Vagina (tissue), 2 donors: ENCODE results near the gene OR10G3. TPM values are rescaled to one million over a fixed set of nuclear protein-coding genes. Genes with fewer than 3 reads are reported as not detected.

Experiments used
- DNase-seq, 2 donors: peaks; one replicate each; pipeline ENCODE4 v3.0.0-alpha.2; 2017; ENCODE audit errors: extremely low spot score in 2 of 2
- H3K27ac ChIP-seq: fragments of 200-600 bp; sonication (generic); one replicate; pipeline ENCODE4 v1.5.1; 2019
- H3K27me3 ChIP-seq: fragments of 200-600 bp; sonication (generic); one replicate; pipeline ENCODE4 v1.5.1; 2019
- H3K36me3 ChIP-seq, 2 donors: fragments of 200-600 bp; sonication (generic); one replicate each; pipeline ENCODE4 v1.5.1; 2017 to 2019
- H3K4me1 ChIP-seq: fragments of 200-600 bp; sonication (generic); one replicate; pipeline ENCODE4 v1.5.1; 2019
- H3K4me3 ChIP-seq, 2 donors: fragments of 200-600 bp; sonication (generic); 1 replicate in 1 of 2; 2 replicates in 1 of 2; pipeline ENCODE4 v1.5.1; 2016 to 2019
- H3K9me3 ChIP-seq: fragments of 200-600 bp; sonication (generic); one replicate; pipeline ENCODE4 v1.5.1; 2019
- POLR2A ChIP-seq, 2 donors: fragments of 450-650 bp; IDR thresholded peaks; one replicate each; pipeline ENCODE4 v1.6.1; 2017; ENCODE audit warnings: antibody characterized with exemption in 2 of 2, mild to moderate bottlenecking in 2 of 2, moderate library complexity in 2 of 2
- POLR2AphosphoS5 ChIP-seq, 2 donors: sonication (generic); formaldehyde crosslinking; IDR thresholded peaks; one replicate each; pipeline ENCODE4 v1.9.0; 2017; ENCODE audit warnings: antibody characterized with exemption in 2 of 2, mild to moderate bottlenecking in 2 of 2, low read depth in 1 of 2; ENCODE audit not compliant: insufficient read depth in 1 of 2
- intact Hi-C: fragments of 100-400 bp; cut with DNase I; formaldehyde crosslinking; loops from one replicate; pipeline ENCODE4 v1.15.1; 2023
- total RNA-seq: library from RNA; depleted of rRNA; stranded (reverse); fragments of >200 nt; gene quantifications from one replicate; pipeline ENCODE4 v1.2.3, GENCODE V29; 2016
- TF ChIP-seq, protein P1 (sequence below), 3 experiments: fragments of 450-650 bp in 2 of 3; fragments of 200-600 bp in 1 of 3; sonication (generic) in 1 of 3; IDR thresholded peaks; one replicate each; pipeline ENCODE4 v1.5.1; 2017 to 2019; ENCODE audit warnings: antibody characterized with exemption in 3 of 3, mild to moderate bottlenecking in 2 of 3, moderate library complexity in 2 of 3

The OR10G3 gene
- total RNA-seq, 1 donor from 2014 or later = not detected

DNA sequence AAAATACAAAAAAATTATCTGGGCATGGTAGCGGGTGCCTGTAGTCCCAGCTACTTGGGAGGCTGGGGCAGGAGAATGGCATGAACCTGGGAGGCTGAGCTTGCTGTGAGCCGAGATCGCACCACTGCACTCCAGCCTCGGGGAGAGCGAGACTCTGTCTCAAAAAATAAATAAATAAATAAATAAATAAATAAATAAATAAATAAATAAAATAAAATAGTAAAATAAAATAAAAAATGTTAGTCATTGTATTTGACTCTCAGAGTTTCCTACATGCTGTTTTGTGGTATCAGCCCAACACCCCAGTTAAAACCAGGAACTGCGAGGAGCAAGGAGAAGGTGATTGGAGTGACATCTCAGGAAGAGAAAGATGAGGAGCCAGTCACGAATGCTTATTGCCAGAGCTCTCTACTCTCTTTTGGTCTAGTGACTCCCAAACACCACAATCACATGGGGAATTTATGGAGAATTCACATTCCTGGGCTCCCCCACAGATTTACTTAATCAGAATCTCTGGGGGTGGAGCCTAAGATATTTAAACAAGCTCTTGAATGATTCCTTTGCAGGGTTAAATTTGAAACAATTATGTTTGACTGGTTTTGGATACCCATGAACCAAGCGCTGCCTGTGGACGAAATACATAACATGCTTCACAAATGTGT, 38.3 kb downstream of the OR10G3 start:
- no peak overlapping the region for H3K4me3 ChIP-seq
- H3K27me3 ChIP-seq = no peaks in the 10 kb centered on the region
- TF ChIP-seq, protein P1, sequence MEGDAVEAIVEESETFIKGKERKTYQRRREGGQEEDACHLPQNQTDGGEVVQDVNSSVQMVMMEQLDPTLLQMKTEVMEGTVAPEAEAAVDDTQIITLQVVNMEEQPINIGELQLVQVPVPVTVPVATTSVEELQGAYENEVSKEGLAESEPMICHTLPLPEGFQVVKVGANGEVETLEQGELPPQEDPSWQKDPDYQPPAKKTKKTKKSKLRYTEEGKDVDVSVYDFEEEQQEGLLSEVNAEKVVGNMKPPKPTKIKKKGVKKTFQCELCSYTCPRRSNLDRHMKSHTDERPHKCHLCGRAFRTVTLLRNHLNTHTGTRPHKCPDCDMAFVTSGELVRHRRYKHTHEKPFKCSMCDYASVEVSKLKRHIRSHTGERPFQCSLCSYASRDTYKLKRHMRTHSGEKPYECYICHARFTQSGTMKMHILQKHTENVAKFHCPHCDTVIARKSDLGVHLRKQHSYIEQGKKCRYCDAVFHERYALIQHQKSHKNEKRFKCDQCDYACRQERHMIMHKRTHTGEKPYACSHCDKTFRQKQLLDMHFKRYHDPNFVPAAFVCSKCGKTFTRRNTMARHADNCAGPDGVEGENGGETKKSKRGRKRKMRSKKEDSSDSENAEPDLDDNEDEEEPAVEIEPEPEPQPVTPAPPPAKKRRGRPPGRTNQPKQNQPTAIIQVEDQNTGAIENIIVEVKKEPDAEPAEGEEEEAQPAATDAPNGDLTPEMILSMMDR (IDR thresholded peaks at IDR 0.05) = no peak
- no peak for TF ChIP-seq POLR2AphosphoS5 (IDR thresholded peaks at IDR 0.05; ENCODE audit: insufficient read depth in 1 of 2, low read depth in 1 of 2)
- no peak for TF ChIP-seq POLR2A (IDR thresholded peaks at IDR 0.05)
- intact Hi-C loops = no loop called here
- no peak overlapping the region for H3K27ac ChIP-seq
- H3K4me1 ChIP-seq = peaks cover 9% of the 10 kb centered on the region
- no peaks in the 10 kb centered on the region for H3K36me3 ChIP-seq
- no peak for DNase-seq
- H3K9me3 ChIP-seq = no peaks in the 10 kb centered on the region

DNA sequence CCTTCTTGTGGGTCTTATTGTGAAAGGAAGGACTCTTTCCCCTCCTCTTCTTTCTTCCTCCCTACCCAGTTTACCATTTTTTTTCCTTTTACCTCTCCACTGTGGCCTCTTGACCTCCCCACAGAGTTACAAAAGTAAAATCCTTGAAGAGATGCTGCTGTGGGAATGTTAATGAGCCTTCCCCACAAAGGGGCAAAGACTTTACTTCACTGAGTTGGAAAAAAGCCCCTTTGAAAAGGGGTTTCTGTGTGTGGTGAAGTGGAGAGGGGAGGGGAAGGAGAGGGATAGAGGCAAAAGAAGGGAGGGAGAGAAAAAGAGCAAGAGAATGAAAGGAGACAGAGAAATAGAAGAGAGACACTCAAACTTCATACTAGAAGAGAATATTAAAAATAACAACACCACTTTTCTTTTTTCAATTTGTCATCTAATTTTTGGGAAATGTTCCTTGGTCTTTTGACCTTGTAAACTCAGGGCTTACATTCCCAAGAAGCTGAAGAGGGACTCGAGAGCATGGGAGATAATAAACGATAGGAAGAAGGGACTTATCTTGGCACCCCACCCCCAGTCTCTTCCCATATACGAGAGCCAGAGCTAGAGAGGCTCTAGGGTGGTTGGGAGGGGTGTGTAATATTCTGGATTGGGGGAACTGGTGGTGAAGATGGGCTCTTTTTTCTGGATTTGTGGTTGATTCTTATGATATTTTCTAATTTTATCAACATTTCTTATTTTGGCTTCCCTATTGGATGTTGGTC, 40.5 kb downstream of the OR10G3 start:
- no peak for DNase-seq
- H3K9me3 ChIP-seq = no peaks in the 10 kb centered on the region
- no peak overlapping the region for H3K4me3 ChIP-seq
- intact Hi-C loops = no loop called here
- peaks cover 15% of the 10 kb centered on the region for H3K4me1 ChIP-seq
- TF ChIP-seq POLR2A (IDR thresholded peaks at IDR 0.05) = no peak
- TF ChIP-seq, protein P1 (IDR thresholded peaks at IDR 0.05) = no peak
- no peak for TF ChIP-seq POLR2AphosphoS5 (IDR thresholded peaks at IDR 0.05; ENCODE audit: insufficient read depth in 1 of 2, low read depth in 1 of 2)
- no peak overlapping the region for H3K27ac ChIP-seq
- H3K27me3 ChIP-seq = no peaks in the 10 kb centered on the region
- no peaks in the 10 kb centered on the region for H3K36me3 ChIP-seq

GRCh38 chr14:21537090-21537424, 42.8 kb downstream of the OR10G3 start:
- H3K4me3 ChIP-seq = peak overlapping the region; percentile 35 to 49
- DNase-seq = no peak
- intact Hi-C loops = no loop called here
- no peaks in the 10 kb centered on the region for H3K36me3 ChIP-seq
- H3K4me1 ChIP-seq = peaks cover 15% of the 10 kb centered on the region
- no peak overlapping the region for H3K27ac ChIP-seq
- TF ChIP-seq POLR2AphosphoS5 (IDR thresholded peaks at IDR 0.05; ENCODE audit: insufficient read depth in 1 of 2, low read depth in 1 of 2) = no peak
- no peaks in the 10 kb centered on the region for H3K9me3 ChIP-seq
- no peaks in the 10 kb centered on the region for H3K27me3 ChIP-seq

DNA sequence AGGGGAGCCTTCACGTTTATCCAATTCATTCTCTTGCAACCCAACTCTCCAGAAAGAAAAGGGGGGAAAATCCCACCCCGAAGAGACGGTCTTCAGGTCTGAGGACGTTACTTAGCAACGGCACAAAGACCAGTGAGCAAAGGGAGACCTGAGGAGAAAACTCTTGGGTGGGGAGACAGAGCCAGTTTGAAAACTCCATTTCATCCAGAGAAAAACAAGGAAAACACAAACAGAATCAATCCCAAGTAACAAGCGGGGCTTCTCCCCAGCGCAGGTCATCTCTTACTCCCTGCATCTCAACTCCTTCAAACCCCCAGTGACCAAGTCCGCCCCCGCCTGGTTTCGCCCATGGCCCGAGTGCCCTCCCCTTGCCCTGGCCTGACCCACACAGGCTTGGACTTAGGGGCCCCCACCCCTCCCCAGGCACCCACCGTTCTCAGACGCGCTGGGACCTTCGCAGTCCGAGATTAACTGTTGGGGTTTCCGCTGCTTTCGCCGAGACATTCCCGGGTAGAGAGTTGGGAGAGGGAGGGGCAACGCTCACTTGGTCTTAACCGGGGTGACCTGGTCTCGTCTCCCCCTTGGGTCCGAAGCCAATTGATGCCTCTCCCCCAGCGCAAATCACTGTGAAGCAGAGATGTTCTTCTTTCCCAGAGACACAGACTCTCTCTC, 43.3 kb downstream of the OR10G3 start:
- TF ChIP-seq POLR2AphosphoS5 (IDR thresholded peaks at IDR 0.05; ENCODE audit: insufficient read depth in 1 of 2, low read depth in 1 of 2) (no peak), POLR2A (IDR thresholded peaks at IDR 0.05) (no peak)
- TF ChIP-seq, protein P1 (IDR thresholded peaks at IDR 0.05) = no peak
- Histone ChIP-seq H3K4me1 (peaks cover 15% of the 10 kb centered on the region), H3K36me3 (no peaks in the 10 kb centered on the region), H3K9me3 (no peaks in the 10 kb centered on the region), H3K4me3 (peak overlapping the region; percentile 35 to 49), H3K27ac (no peak overlapping the region), H3K27me3 (no peaks in the 10 kb centered on the region)
- intact Hi-C loops = no loop called here
- DNase-seq = no peak

DNA sequence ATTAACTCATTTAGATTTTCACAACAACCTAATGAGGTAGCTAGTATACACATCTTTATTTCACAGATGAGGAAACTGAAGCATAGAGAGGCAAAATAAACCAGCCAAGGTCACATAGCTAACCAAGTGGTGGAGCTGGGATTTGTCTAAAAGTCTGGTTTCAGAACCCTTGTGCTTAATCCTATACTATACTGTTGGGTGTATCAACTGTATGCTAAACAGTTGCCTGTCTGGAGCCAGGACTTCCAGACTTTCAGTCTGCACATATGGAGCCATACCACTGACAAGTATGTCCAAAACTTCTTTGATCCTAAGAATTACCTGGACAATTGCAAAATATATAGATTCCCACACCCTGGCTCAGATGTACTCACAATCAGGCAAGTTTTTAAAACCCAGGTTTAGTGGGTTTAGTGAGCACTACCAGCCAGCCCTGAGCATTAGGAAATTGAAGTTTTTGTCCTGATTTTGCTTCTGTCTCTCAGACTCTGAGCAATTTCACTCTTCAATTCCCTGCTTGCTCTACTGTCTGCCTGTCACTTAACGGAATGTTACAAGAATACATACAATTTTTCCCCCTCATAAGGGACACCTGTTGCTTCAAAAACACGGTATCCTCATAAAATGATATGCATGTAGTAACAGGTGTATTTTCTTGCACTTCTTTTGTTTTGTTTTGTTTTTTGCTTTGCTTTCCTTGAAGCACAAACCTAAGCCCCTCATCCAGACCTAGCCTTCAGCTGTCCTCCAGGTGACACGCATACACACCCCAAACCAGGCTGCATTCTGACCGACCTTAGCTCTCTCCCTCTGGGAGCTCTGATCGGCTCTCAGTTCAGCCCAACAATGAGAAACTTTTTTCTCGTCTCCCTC, 44.1 kb downstream of the OR10G3 start:
- Histone ChIP-seq H3K27ac (no peak overlapping the region), H3K4me3 (peak overlapping the region; percentile 35 to 49), H3K36me3 (no peaks in the 10 kb centered on the region), H3K4me1 (peaks cover 15% of the 10 kb centered on the region), H3K9me3 (no peaks in the 10 kb centered on the region), H3K27me3 (no peaks in the 10 kb centered on the region)
- DNase-seq = no peak
- intact Hi-C loops = no loop called here
- TF ChIP-seq, protein P1 (IDR thresholded peaks at IDR 0.05) = no peak
- TF ChIP-seq POLR2A (IDR thresholded peaks at IDR 0.05) = no peak
- no peak for TF ChIP-seq POLR2AphosphoS5 (IDR thresholded peaks at IDR 0.05; ENCODE audit: insufficient read depth in 1 of 2, low read depth in 1 of 2)
